Mammary epithelial cell (primary cell): Measurements from ENCODE around the gene FOXF1.

ENCODE experiments used
- CTCF ChIP-seq, 2 donors: IDR thresholded peaks in 1 of 2; conservative IDR thresholded peaks in 1 of 2; 2 replicates each; pipeline ENCODE4 v1.5.1; 2011 to 2012; ENCODE audit warnings: inconsistent platforms in 2 of 2, low read length in 2 of 2, mild to moderate bottlenecking in 2 of 2, control low read depth in 1 of 2, low read depth in 1 of 2; ENCODE audit not compliant: insufficient read depth in 1 of 2; ENCODE audit errors: extremely low read depth in 1 of 2
- EZH2 ChIP-seq: IDR thresholded peaks from 2 replicates; pipeline ENCODE4 v1.6.1; 2012; ENCODE audit warnings: low read length, inconsistent platforms, borderline replicate concordance

- no peak for TF ChIP-seq CTCF (conservative IDR thresholded peaks at IDR 0.05 in 1 of 2, IDR thresholded peaks at IDR 0.05 in 1 of 2; ENCODE audit: extremely low read depth in 1 of 2, insufficient read depth in 1 of 2, low read depth in 1 of 2, low read length in 2 of 2)
- TF ChIP-seq EZH2 = no peak
These were observed 23.5 kb downstream of the FOXF1 start for GRCh38 chr16:86533767-86534351.
